ENCODE data around the gene B3GNT7.
"Not testable (repeated sequence)": the region's sequence is repeated elsewhere in the genome, so short reads cannot be mapped to it uniquely, and the experiment has no call there.

DNA sequence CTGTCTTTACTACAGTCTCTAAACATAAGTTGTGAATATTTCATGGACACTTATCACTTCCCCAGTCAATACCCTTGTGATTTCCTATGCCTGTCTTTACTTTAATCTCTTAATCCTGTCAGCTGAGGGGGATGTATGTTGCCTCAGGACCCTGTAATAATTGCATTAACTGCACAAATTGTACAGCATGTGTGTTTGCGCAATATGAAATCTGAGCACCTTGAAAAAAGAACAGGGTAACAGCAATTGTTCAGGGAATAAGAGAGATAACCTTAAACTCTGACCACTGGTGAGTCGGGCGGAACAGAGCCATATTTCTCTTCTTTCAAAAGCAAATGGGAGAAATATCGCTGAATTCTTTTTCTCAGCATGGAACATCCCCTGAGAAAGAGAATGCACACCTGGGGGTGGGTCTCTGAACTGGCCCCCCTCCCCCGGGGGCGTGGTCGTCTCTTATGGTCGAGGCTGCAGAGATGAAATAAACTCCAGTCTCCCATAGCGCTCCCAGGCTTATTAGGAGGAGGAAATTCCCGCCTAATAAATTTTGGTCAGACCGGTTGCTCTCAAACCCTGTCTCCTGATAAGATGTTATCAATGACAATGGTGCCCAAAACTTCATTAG is 19.4 kb upstream of the B3GNT7 start:
- TF ChIP-seq POLR2A (IDR thresholded peaks at IDR 0.05; ENCODE audit: borderline replicate concordance, extremely low read depth, insufficient read depth, insufficient read length), result not testable (repeated sequence)
- TF ChIP-seq, protein P1, sequence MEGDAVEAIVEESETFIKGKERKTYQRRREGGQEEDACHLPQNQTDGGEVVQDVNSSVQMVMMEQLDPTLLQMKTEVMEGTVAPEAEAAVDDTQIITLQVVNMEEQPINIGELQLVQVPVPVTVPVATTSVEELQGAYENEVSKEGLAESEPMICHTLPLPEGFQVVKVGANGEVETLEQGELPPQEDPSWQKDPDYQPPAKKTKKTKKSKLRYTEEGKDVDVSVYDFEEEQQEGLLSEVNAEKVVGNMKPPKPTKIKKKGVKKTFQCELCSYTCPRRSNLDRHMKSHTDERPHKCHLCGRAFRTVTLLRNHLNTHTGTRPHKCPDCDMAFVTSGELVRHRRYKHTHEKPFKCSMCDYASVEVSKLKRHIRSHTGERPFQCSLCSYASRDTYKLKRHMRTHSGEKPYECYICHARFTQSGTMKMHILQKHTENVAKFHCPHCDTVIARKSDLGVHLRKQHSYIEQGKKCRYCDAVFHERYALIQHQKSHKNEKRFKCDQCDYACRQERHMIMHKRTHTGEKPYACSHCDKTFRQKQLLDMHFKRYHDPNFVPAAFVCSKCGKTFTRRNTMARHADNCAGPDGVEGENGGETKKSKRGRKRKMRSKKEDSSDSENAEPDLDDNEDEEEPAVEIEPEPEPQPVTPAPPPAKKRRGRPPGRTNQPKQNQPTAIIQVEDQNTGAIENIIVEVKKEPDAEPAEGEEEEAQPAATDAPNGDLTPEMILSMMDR (IDR thresholded peaks at IDR 0.05 in 2 of 3, conservative IDR thresholded peaks at IDR 0.05 in 1 of 3; ENCODE audit: borderline replicate concordance in 1 of 3, insufficient read depth in 1 of 3, low read depth in 2 of 3, low read length in 2 of 3), result not testable (repeated sequence)
